Lower lobe of right lung (tissue), 2 donors: ENCODE results near the gene TAMALIN. TPM values are rescaled to one million over a fixed set of nuclear protein-coding genes. Genes with fewer than 3 reads are reported as not detected.

ENCODE experiments used
- ATAC-seq, 2 donors: fragments of 200-7000 bp; cut with Tn5 transposase; one replicate each; pipeline ENCODE4 v1.9.1; 2020 to 2022; ENCODE audit warnings: mild to moderate bottlenecking in 2 of 2, moderate library complexity in 2 of 2
- DNase-seq: peaks from one replicate; pipeline ENCODE4 v3.0.0-alpha.2; 2020
- H3K27ac ChIP-seq: fragments of 200-600 bp; one replicate; pipeline ENCODE4 v1.8.0; 2022
- H3K27me3 ChIP-seq: fragments of 200-600 bp; one replicate; pipeline ENCODE4 v1.8.0; 2022; ENCODE audit warnings: low read depth
- H3K36me3 ChIP-seq: fragments of 200-600 bp; one replicate; pipeline ENCODE4 v1.8.0; 2022; ENCODE audit warnings: mild to moderate bottlenecking
- H3K4me1 ChIP-seq: fragments of 200-600 bp; one replicate; pipeline ENCODE4 v1.8.0; 2022
- H3K4me3 ChIP-seq: fragments of 200-600 bp; one replicate; pipeline ENCODE4 v1.8.0; 2022; ENCODE audit warnings: mild to moderate bottlenecking
- H3K9me3 ChIP-seq: fragments of 200-600 bp; one replicate; pipeline ENCODE4 v1.8.0; 2022
- intact Hi-C: fragments of 100-400 bp; cut with DNase I; formaldehyde crosslinking; loops from one replicate; pipeline ENCODE4 v1.11.0; 2022
- total RNA-seq: library from RNA; stranded (reverse); fragmentation: NEBNext Ultra II Directional; extraction: Animal tissue kit (Norgen Biotek cat#: 25700); gene quantifications from one replicate; pipeline ENCODE4 v1.2.1, GENCODE V29; 2021
- TF ChIP-seq, protein P1 (sequence below): fragments of 200-600 bp; IDR thresholded peaks from one replicate; pipeline ENCODE4 v1.8.0; 2022; ENCODE audit warnings: antibody characterized with exemption, mild to moderate bottlenecking
- donor health status: DM: no; HTN: yes; CAD: no; lungs with severe emphysema.

Gene TAMALIN
- total RNA-seq, 1 donor from 2014 or later = 85.5 TPM

DNA sequence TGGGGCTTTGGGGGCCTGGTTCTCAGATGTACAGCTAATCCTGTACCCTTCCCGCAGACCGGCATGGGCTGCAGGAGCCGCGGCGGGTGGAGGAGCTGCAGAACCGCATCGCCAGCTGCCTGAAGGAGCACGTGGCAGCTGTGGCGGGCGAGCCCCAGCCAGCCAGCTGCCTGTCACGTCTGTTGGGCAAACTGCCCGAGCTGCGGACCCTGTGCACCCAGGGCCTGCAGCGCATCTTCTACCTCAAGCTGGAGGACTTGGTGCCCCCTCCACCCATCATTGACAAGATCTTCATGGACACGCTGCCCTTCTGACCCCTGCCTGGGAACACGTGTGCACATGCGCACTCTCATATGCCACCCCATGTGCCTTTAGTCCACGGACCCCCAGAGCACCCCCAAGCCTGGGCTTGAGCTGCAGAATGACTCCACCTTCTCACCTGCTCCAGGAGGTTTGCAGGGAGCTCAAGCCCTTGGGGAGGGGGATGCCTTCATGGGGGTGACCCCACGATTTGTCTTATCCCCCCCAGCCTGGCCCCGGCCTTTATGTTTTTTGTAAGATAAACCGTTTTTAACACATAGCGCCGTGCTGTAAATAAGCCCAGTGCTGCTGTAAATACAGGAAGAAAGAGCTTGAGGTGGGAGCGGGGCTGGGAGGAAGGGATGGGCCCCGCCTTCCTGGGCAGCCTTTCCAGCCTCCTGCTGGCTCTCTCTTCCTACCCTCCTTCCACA lies 52.0 kb downstream of the TAMALIN start:
- Histone ChIP-seq H3K27me3 (no peaks in the 10 kb centered on the region), H3K4me1 (peaks cover 12% of the 10 kb centered on the region), H3K36me3 (peaks cover 57% of the 10 kb centered on the region), H3K27ac (no peak overlapping the region), H3K9me3 (no peaks in the 10 kb centered on the region), H3K4me3 (no peak overlapping the region)
- intact Hi-C loops = no loop called here
- peak; percentile 45 for DNase-seq
- TF ChIP-seq, protein P1, sequence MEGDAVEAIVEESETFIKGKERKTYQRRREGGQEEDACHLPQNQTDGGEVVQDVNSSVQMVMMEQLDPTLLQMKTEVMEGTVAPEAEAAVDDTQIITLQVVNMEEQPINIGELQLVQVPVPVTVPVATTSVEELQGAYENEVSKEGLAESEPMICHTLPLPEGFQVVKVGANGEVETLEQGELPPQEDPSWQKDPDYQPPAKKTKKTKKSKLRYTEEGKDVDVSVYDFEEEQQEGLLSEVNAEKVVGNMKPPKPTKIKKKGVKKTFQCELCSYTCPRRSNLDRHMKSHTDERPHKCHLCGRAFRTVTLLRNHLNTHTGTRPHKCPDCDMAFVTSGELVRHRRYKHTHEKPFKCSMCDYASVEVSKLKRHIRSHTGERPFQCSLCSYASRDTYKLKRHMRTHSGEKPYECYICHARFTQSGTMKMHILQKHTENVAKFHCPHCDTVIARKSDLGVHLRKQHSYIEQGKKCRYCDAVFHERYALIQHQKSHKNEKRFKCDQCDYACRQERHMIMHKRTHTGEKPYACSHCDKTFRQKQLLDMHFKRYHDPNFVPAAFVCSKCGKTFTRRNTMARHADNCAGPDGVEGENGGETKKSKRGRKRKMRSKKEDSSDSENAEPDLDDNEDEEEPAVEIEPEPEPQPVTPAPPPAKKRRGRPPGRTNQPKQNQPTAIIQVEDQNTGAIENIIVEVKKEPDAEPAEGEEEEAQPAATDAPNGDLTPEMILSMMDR = no peak
- ATAC-seq = peak in 1 of 2 donors; percentile 0

DNA sequence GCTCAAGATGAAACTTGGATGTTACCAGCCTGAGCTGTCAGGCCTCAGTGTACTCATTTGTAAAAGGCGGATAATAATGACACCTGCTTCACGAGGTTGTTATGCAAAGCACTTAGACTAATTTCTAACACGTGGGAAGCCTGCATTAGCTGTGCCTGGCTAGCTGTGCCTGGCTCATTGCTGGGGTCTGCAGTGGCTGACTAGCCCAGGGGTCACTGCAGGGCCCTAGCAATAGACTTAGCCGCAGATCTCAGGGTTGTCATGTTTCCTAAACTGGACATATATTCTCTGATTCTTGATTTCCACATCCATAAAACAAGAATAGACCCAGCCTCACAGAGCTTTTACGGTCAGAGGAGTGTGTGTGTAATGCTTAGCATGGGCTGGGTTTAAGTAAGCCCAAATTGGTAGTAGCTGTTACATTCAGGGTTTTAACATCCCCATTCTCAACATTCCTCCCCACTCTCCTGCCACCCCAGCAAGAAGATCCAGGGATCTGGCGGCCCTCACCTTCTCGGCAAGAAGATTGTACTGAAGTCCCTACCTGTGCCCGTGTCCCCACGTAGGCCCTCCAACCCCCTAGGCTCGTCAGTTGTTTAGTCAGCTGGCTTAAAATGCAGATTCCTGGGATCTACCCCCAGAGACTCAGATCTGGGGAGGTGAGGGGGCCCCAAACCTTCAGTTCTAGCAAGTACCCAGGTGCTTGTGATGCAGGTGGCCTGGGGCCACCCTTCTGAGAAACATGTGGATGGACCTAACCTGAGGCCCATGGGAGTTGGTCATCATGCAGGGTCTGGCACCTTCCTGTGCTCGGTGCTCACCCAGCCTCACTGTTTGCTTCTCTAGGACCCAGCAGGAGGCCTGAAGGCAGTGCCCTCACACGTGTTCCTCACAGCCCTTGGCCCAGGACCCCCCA lies 53.1 kb downstream of the TAMALIN start:
- Histone ChIP-seq H3K9me3 (no peaks in the 10 kb centered on the region), H3K4me1 (peaks cover 8% of the 10 kb centered on the region), H3K4me3 (no peak overlapping the region), H3K36me3 (peaks cover 48% of the 10 kb centered on the region), H3K27ac (no peak overlapping the region), H3K27me3 (no peaks in the 10 kb centered on the region)
- DNase-seq (no peak), ATAC-seq (peak; percentile 37 to 40)
- intact Hi-C loops = no loop called here
- TF ChIP-seq, protein P1 = no peak

DNA sequence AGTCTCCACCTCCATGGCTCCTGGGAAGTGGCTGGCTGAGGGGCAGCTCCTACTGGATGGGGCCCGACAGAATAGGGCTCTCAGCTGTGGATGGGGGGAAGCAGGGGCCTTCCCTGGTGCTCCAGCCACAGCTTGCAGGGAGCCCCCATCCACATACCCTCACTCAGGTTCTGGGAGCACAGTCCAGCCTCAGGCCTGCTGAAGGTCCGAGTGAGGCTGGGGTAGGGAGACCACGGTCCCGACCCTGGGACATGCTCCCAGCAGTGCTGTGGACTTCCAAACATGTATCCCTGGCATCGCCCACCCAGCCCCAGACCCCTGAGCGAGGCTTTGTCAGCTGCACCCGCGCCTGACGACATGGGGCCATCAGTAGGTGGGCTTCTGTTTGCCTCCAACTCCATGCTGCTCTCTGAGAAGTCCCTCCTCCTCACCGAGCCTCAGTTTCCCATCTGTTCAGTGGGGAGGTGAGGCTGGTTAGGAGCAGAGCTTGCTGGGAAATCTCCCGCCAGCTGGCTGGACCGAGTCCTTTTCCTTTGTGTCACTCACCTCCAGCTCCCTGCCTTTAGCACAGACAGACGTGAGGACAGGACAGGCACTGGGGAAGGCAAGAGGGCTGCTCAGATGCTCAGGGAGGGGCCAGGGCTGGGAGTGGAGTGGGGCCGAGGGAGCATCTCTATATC lies 53.9 kb downstream of the TAMALIN start:
- peaks cover 41% of the 10 kb centered on the region for H3K36me3 ChIP-seq
- no peak overlapping the region for H3K4me3 ChIP-seq
- TF ChIP-seq, protein P1 = no peak
- H3K9me3 ChIP-seq = no peaks in the 10 kb centered on the region
- intact Hi-C loops = no loop called here
- ATAC-seq = peak; percentile 6 to 23
- H3K4me1 ChIP-seq = peaks cover 8% of the 10 kb centered on the region
- no peak for DNase-seq
- H3K27me3 ChIP-seq = no peaks in the 10 kb centered on the region
- no peak overlapping the region for H3K27ac ChIP-seq

DNA sequence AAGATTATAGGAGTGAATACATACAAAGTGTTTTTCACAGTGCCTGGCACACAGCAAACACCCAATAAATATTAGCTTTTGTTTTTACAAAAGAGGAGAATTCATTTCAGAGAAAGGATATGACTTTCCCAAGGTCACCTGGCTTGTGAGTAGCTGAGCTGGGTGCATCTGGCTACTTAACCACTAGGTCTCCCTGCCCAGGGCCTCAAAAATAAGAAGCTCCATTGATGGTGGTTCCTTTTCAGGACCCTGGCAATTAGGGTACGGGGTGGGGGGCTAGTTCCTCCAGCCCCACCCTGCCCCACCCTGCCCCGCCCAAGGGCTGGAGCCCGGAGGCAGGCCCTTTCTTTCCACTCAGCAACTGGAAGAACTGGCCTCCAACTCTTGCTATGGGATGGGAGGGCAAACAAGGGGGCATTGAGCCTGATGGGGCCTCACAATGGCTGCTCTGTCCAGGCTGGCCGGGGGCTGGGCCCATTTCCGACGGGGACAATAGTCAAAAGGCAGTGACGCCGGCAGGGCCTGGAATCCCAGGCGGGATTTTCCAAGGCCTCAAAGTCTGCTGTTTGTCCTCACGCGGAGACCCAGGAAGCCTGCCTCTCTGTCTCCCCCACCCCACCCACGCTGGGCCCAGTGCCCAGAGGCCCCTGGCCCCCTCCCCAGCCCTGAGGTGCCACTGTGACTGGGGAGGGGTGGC lies 54.9 kb downstream of the TAMALIN start:
- Histone ChIP-seq H3K27ac (no peak overlapping the region), H3K9me3 (no peaks in the 10 kb centered on the region), H3K36me3 (peaks cover 31% of the 10 kb centered on the region), H3K27me3 (no peaks in the 10 kb centered on the region), H3K4me1 (peaks cover 8% of the 10 kb centered on the region), H3K4me3 (no peak overlapping the region)
- DNase-seq (no peak), ATAC-seq (no peak)
- intact Hi-C loops = no loop called here
- TF ChIP-seq, protein P1 = no peak
